CD4-positive, alpha-beta T cell treated with Interleukin-15 for 4 hours (primary cell): ENCODE data around the gene ATP2B2.

Experiments
- DNase-seq: peaks from one replicate; pipeline ENCODE4 v3.0.0-alpha.2; 2020; ENCODE audit warnings: low spot score

ATP2B2 gene

GRCh38 chr3:10493202-10493589 is 12.2 kb downstream of the ATP2B2 start:
- no peak for DNase-seq

GRCh38 chr3:10492364-10493201 is 12.8 kb downstream of the ATP2B2 start:
- no peak for DNase-seq

- DNase-seq: no peak
These were observed 15.5 kb downstream of the ATP2B2 start for GRCh38 chr3:10489746-10490483.

- no peak for DNase-seq
These were observed 17.3 kb downstream of the ATP2B2 start for GRCh38 chr3:10487988-10488633.

GRCh38 chr3:10485806-10486205 is 19.6 kb downstream of the ATP2B2 start:
- DNase-seq: no peak

GRCh38 chr3:10485380-10485779 is 20.0 kb downstream of the ATP2B2 start:
- no peak for DNase-seq

GRCh38 chr3:10484709-10485108 is 20.7 kb downstream of the ATP2B2 start:
- no peak for DNase-seq

GRCh38 chr3:10483686-10484345 is 21.6 kb downstream of the ATP2B2 start:
- no peak for DNase-seq

- DNase-seq: no peak
These were observed 22.1 kb downstream of the ATP2B2 start for GRCh38 chr3:10483364-10483675.

GRCh38 chr3:10482631-10483363 is 22.6 kb downstream of the ATP2B2 start:
- no peak for DNase-seq

GRCh38 chr3:10480871-10481378 is 24.5 kb downstream of the ATP2B2 start:
- DNase-seq: no peak

GRCh38 chr3:10479311-10479710 is 26.1 kb downstream of the ATP2B2 start:
- no peak for DNase-seq

GRCh38 chr3:10475983-10476382 is 29.4 kb downstream of the ATP2B2 start:
- no peak for DNase-seq

- DNase-seq: no peak
These were observed 30.5 kb downstream of the ATP2B2 start for GRCh38 chr3:10474847-10475246.

GRCh38 chr3:10474275-10474646 is 31.1 kb downstream of the ATP2B2 start:
- no peak for DNase-seq

- no peak for DNase-seq
These were observed 31.7 kb downstream of the ATP2B2 start for GRCh38 chr3:10473581-10474274.

GRCh38 chr3:10472877-10473440 is 32.4 kb downstream of the ATP2B2 start:
- DNase-seq: no peak

GRCh38 chr3:10471054-10471688 is 34.2 kb downstream of the ATP2B2 start:
- DNase-seq: no peak

GRCh38 chr3:10470120-10471053 is 35.0 kb downstream of the ATP2B2 start:
- DNase-seq: no peak
